Measurements from ENCODE around the gene TRPC4AP.

Gene TRPC4AP

DNA sequence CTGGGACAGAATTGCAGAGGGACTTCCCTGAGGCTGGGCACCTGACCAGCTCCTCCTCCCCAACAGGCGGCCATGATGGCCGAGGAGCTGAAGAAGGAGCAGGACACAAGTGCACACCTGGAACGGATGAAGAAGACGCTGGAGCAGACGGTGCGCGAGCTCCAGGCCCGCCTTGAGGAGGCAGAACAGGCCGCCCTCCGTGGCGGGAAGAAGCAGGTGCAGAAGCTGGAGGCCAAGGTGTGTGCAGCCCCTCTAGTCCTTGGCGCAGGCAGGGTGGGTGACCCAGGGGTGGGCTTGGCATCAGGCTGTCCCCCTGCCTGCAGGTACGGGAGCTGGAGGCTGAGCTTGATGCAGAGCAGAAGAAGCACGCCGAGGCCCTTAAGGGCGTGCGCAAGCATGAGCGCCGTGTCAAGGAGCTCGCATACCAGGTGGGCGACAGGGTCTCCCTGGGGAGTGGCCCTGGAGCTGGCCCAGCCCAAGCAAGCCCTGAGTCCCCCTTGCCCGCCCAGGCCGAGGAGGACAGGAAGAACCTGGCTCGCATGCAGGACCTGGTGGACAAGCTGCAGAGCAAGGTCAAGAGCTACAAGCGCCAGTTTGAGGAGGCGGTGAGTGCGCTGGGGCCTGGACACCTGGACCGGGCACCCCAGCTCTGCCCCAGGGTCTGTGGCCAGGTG is 91.5 kb downstream of the TRPC4AP start:
- no peak for DNase-seq (ENCODE audit: low spot score)

DNA sequence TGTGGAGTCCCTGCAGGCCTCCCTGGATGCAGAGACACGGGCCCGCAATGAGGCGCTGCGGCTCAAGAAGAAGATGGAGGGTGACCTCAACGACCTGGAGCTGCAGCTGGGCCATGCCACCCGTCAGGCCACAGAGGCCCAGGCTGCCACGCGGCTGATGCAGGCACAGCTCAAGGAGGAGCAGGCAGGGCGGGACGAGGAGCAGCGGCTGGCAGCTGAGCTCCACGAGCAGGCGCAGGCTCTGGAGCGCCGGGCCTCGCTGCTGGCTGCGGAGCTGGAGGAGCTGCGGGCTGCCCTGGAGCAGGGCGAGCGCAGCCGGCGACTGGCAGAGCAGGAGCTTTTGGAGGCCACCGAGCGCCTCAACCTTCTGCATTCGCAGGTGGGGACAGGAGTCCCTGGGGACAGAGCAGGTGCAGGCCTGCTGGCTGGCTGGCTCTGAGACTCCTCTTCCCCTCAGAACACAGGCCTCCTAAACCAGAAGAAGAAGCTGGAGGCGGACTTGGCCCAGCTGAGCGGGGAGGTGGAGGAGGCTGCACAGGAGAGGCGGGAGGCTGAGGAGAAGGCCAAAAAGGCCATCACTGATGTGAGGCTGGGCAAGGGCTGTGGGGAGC is 92.2 kb downstream of the TRPC4AP start:
- no peak for DNase-seq (ENCODE audit: low spot score)

DNA sequence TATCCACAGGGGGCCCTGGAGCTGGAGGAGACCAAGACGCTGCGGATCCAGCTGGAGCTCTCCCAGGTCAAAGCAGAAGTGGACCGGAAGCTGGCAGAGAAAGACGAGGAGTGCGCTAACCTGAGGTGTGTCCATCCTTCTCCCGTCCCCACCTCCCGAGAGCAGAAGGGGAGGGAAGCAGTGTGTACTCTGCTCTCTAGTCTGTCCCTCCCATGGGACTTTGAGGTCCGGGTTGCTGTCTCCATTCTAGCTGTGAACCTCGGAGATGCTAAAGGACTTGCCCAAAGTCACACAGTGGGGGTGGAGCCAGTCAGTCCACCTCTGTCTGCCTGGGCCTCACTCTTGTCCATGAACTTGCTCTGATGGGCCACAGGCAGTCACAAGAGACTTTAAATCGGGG is 92.8 kb downstream of the TRPC4AP start:
- no peak for DNase-seq (ENCODE audit: low spot score)

DNA sequence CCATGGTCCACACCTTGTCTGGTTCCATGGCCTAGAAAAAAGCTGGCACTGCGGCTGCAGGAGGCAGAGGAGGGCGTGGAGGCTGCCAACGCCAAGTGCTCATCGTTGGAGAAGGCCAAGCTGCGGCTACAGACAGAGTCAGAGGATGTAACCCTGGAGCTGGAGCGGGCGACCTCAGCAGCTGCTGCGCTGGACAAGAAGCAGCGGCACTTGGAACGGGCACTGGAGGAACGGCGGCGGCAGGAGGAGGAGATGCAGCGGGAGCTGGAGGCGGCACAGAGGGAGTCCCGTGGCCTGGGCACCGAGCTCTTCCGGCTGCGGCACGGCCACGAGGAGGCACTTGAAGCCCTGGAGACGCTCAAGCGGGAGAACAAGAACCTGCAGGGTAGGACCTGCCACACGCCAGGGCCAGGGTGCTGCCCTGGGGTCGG is 93.6 kb downstream of the TRPC4AP start:
- no peak for DNase-seq (ENCODE audit: low spot score)

GRCh38 chr20:34998331-34998950 is 94.2 kb downstream of the TRPC4AP start:
- DNase-seq (ENCODE audit: low spot score), result no peak

DNA sequence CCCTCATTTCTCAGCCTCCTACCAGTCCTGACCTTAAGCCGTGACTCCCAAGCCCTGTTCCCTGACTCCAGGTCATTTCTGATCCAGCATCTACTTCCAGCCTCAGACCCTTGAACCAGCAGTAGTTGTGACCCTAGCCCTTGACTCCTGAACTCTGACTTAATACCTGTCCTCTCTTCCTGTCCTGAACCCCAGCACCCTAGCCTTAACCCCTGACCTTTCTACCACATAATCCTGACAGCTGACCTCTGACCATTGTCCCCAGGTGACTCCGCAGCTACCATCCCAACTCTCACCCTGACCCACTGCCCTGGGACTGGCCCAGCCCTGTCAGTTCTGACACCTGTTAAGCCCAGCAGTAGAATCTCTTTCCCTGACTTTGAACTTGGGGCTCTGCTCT is 94.8 kb downstream of the TRPC4AP start:
- no peak for DNase-seq (ENCODE audit: low spot score)

DNA sequence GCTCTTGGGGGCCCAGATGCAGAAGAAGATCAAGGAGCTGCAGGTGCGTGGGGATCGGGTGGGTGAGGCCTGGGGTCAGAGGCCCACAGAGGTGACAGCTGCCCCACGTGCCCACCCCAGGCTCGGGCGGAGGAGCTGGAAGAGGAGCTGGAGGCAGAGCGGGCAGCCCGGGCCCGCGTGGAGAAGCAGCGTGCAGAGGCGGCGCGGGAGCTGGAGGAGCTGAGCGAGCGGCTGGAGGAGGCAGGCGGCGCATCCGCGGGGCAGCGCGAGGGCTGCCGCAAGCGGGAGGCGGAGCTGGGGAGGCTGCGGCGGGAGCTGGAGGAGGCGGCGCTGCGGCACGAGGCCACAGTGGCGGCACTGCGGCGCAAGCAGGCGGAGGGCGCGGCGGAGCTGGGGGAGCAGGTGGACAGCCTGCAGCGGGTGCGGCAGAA is 95.5 kb downstream of the TRPC4AP start:
- no peak for DNase-seq (ENCODE audit: low spot score)

DNA sequence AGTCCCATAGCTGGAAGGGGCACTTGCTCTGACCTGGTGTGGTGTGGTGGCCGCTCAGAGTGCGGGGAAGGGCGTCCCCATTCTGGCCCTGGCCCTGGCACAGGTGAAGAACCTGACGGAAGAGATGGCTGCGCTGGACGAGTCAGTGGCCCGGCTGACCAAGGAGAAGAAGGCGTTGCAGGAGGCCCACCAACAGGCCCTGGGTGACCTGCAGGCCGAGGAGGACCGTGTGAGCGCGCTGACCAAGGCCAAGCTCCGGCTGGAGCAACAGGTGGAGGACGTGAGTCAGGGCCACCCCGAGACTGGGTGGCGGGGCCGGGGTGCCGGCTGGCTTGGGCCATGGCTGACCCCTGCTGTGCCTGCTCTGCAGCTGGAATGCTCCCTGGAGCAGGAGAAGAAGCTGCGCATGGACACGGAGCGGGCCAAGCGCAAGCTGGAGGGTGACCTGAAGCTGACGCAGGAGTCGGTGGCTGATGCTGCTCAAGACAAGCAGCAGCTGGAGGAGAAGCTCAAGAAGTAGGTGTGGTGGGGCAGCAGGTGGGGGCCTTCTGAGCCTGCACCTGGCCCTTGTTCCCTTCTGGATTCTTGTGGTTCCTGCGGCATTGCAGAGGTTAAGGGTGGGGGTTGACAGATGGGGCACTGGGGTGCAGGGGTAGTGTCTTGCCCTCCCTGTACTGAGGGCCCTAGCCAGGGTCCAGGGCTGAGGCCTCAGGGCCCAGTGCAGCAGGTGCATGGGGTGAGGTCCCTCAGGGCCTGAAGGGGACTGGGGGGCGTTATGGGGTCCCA is 96.2 kb downstream of the TRPC4AP start:
- no peak for DNase-seq (ENCODE audit: low spot score)

GRCh38 chr20:34995696-34996095 is 96.9 kb downstream of the TRPC4AP start:
- DNase-seq (ENCODE audit: low spot score), result no peak

GRCh38 chr20:34995192-34995591 is 97.4 kb downstream of the TRPC4AP start:
- no peak for DNase-seq (ENCODE audit: low spot score)

DNA sequence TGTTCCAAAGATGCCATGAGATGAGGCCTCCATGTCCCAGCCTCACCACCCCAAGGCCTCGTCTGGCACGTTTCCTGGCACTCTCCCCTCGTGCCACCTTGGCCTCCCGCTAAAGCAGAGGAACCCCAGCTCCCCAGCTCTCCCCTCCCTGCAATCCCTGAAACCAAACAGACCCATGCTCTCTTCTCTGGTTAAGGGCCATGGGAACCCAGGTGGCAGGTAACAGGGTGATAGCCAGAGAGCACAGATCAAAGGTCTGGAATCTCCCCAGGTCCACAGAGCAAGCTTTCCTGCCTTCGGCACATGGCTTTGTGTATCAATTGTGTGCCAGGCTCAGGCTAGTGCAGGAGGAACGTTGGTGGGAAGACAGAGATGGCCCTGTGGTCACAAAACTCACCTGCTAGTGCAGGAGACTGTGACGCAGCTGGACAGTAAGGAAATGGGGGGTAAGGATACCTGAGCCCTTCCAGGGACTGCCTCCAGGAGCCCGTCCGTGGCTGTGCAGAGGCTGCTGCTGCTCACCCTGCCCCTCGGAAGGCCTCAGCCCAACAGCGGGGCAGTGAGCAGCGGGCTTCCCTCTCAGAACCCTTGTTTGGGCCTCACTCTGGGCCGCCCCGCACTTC is 98.0 kb downstream of the TRPC4AP start:
- DNase-seq (ENCODE audit: low spot score), result no peak

DNA sequence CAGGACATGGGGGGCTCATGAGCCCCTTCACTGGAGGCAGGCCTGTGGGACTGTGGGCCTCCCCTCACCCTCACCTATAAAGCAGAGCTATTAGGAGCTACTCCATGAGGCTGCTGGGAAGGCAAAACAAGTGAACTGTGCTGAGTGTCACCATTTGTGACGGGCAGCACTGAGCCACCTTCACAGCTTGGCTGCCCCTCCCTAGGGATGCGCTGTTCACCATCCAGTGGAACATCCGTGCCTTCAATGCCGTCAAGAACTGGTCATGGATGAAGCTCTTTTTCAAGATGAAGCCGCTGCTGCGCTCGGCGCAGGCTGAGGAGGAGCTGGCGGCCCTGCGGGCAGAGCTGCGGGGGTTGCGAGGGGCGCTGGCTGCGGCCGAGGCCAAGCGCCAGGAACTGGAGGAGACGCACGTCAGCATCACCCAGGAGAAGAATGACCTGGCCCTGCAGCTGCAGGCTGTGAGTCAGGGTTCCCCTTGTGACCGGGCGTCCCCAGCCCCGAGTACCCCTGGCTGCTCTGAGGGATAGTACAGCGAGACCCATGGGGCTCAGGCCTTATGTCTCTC is 98.6 kb downstream of the TRPC4AP start:
- DNase-seq (ENCODE audit: low spot score), result no peak

DNA sequence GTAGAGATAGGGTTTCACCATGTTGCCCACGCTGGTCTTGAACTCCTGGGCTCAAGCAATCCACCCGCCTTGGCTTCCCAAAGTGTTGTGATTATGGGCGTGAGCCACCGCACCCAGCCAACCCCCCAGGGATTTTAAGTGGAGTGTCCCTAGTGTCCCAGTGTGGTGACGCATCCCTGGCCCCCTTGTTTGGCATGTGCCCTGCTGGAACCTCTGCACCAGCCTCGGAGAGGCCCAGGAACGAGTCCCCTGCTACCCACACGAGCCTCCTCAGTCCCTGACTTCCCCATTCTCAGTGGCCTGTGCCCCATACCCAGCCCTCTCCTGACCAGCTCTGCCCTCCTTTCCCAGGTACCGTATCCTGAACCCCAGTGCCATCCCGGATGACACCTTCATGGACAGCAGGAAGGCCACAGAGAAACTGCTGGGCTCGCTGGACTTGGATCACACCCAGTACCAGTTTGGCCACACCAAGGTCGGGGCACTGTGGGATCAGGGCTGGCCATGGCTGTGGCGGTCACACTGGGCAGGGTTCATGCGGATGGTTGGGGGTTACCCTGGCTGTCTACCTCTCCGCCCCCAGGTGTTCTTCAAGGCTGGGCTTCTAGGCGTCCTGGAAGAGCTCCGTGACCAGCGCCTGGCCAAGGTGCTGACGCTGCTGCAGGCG is 99.7 kb downstream of the TRPC4AP start:
- no peak for DNase-seq (ENCODE audit: low spot score)

DNA sequence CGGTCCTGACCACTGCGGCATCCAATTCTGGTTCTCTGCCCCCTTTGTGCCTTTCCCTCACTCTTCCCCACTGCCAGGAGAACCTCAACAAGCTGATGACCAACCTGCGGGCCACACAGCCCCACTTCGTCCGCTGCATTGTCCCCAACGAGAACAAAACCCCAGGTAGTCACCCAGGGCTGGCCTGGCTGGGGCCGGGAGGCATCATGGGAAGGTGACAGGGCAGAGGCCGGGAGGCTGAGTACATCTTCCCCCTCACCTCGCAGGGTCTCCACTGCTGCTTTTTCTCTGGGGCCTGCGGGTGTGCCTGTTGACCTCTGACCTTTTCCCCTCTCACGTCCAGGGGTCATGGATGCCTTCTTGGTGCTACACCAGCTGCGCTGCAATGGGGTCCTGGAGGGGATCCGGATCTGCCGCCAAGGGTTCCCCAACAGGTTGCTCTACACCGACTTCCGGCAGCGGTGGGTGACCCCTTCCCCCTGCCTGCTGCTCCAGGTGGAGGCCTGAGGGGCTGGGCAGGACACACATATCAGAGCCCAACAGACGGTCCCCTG is 101.9 kb downstream of the TRPC4AP start:
- no peak for DNase-seq (ENCODE audit: low spot score)

DNA sequence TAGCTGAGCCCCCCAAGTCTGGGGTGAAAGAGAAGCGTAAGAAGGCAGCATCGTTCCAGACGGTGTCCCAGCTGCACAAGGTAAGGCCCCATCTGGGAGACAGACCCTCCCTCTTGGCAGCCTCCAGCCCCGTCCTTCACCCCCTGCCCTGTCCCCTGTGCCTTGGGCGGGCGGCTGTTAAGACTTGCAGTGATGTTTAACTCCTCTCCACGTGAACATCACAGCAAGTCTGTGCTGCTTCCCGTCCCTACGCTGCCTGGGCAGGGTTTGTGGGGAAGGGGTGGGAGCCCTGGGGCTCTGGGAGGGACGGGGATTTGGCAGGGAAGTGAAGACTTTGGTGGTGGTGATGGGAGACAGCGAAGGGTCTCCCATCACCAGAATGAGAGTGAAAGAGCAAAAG is 102.4 kb downstream of the TRPC4AP start:
- no peak for DNase-seq (ENCODE audit: low spot score)

DNA sequence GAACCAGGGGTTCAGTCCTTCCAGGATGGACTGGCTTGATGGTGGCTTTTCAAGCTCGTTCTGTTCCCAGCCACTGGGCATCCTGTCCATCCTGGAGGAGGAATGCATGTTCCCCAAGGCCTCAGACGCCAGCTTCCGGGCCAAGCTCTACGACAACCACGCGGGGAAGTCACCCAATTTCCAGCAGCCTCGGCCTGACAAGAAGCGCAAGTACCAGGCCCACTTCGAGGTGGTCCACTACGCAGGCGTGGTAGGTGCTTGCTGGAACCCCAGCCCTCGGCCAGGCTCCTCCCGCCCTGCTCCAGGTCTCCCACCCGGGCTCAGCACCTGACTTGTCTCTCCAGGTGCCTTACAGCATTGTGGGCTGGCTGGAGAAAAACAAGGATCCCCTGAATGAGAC is 102.9 kb downstream of the TRPC4AP start:
- DNase-seq (ENCODE audit: low spot score), result no peak

GRCh38 chr20:34989118-34989517 is 103.5 kb downstream of the TRPC4AP start:
- DNase-seq (ENCODE audit: low spot score), result no peak

DNA sequence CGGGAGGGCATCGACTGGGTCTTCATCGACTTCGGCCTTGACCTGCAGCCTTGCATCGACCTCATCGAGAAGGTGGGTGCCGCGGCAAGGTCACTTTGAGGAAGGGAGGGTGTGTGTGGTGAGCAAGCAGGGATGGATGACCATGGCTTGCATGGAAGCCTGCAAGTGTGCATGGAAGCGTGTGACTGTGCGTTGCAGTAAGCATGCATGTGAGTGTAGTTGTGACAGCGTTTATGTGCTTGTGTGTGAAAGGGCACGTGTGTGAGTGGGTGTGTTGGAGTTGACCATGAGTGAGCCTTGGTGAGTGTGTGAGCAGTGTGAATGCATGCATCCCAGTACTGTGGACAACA is 104.4 kb downstream of the TRPC4AP start:
- no peak for DNase-seq (ENCODE audit: low spot score)

DNA sequence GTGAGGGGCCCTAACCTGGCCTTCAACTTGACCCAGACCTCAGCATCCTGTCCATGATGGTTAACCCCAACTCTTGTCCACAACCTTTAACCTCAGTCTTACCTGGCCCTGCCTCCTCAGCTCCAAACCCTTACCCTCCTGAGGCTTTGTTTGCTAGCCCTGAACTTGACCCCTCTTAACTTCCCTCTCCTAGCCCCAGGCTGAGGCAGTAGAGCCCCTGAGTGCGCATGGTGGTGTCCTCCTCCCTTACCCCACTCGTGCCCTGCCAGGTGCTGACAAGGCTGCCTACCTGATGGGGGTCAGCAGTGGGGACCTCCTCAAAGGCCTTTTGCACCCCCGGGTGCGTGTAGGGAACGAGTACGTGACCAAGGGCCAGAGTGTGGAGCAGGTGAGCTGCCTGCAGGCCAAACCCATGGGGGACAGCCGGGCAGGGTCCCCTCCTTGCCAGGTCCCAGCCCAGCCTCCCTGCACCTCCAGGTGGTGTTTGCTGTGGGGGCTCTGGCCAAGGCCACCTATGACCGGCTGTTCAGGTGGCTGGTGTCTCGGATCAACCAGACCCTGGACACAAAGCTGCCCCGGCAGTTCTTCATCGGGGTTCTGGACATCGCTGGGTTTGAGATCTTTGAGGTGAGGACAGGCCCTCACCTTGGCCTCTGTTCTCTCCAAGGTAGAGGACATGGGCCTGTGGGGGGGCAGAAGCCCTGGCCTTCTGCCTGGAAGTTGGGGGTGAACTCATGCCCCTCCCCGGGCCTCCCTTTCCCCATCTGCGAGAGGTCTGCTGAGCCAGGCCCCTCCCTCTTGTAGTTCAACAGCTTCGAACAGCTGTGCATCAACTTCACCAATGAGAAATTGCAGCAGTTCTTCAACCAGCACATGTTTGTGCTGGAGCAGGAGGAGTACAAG is 105.1 kb downstream of the TRPC4AP start:
- no peak for DNase-seq (ENCODE audit: low spot score)

Measured in CD4-positive, alpha-beta T cell treated with Interleukin-15 for 4 hours (primary cell).